HepG2 (cell line): ENCODE results near the gene AGAP3. TPM values are rescaled to one million over a fixed set of nuclear protein-coding genes. Genes with fewer than 3 reads are reported as not detected.

Source experiments
- ATAC-seq: fragments of 200-7000 bp; cut with Tn5 transposase; 3 replicates; pipeline ENCODE4 v1.9.1; 2020; ENCODE audit warnings: mild to moderate bottlenecking, moderate library complexity
- BruUV-seq: library from RNA; stranded (reverse); fragments of 400-500 nt; replicated peaks from 2 replicates; lab custom pipeline; 2021; lab: Mats Ljungman, UMichigan
- CTCF ChIA-PET: fragments of 300-600 bp; formaldehyde crosslinking; extraction: SDS; loops from one replicate; lab custom pipeline; 2021; ENCODE audit warnings: low total read pairs, inconsistent platforms, low intra/inter-chr PET ratio; lab: Yijun Ruan, JAX
- POLR2A ChIA-PET: fragments of 350-600 bp; sonication (Branson Sonifier 250); formaldehyde crosslinking; loops from one replicate; lab custom pipeline; 2020; ENCODE audit warnings: antibody characterized with exemption, inconsistent platforms; lab: Yijun Ruan, JAX
- DNase-seq: peaks from one replicate; pipeline ENCODE4 v3.0.0-alpha.2; 2015; ENCODE audit warnings: low spot score
- FAIRE-seq: peaks from 3 replicates; lab custom pipeline; 2011; peaks lifted over from hg19 to GRCh38; lab: Jason Lieb, UNC
- H2AFZ ChIP-seq: one replicate; pipeline ENCODE4 v1.6.1; 2011; ENCODE audit warnings: low read length, inconsistent platforms
- H3K27ac ChIP-seq: fragments of 300-600 bp; 3 replicates; pipeline ENCODE4 v1.8.0; 2011; ENCODE audit warnings: mixed run types, mild to moderate bottlenecking, mixed read lengths, low read length, inconsistent platforms; ENCODE audit not compliant: insufficient read depth; ENCODE audit errors: extremely low read length
- H3K27me3 ChIP-seq, 2 experiments: fragments of 200-600 bp in 1 of 2; 2 replicates in 1 of 2; 3 replicates in 1 of 2; pipeline versions ENCODE4 v1.6.0 to v1.8.0; 2011; ENCODE audit warnings: low read length in 2 of 2, mild to moderate bottlenecking in 2 of 2, moderate library complexity in 2 of 2, inconsistent platforms in 1 of 2; ENCODE audit not compliant: insufficient read depth in 2 of 2, control insufficient read depth in 1 of 2
- H3K36me3 ChIP-seq, 2 experiments: fragments of 200-600 bp in 1 of 2; replicated peaks in 1 of 2; 2 replicates in 1 of 2; 3 replicates in 1 of 2; pipeline versions ENCODE4 v1.5.1 to v1.8.0; 2011; ENCODE audit warnings: low read length in 2 of 2, inconsistent platforms in 1 of 2; ENCODE audit not compliant: insufficient read depth in 2 of 2, control insufficient read depth in 1 of 2
- H3K4me1 ChIP-seq: 2 replicates; pipeline ENCODE4 v1.5.1; 2012; ENCODE audit warnings: low read length, inconsistent platforms; ENCODE audit not compliant: insufficient read depth
- H3K4me2 ChIP-seq: 2 replicates; pipeline ENCODE4 v1.6.0; 2011; ENCODE audit warnings: low read depth, low read length, inconsistent platforms
- H3K4me3 ChIP-seq, 3 experiments: fragments of 200-600 bp in 1 of 3; sonication (generic), shearing (Covaris generic) in 1 of 3; replicated peaks in 1 of 3; 2 replicates each; pipeline ENCODE4 v1.5.1; 2011 to 2016; ENCODE audit warnings: low read length in 3 of 3, inconsistent platforms in 2 of 3, low read depth in 2 of 3, mild to moderate bottlenecking in 2 of 3, control low read depth in 1 of 3, mixed read lengths in 1 of 3; ENCODE audit not compliant: insufficient read depth in 1 of 3
- H3K79me2 ChIP-seq: one replicate; pipeline ENCODE4 v1.6.1; 2011; ENCODE audit warnings: low read length, inconsistent platforms; ENCODE audit not compliant: insufficient read depth
- H3K9ac ChIP-seq: 2 replicates; pipeline ENCODE4 v1.6.0; 2011; ENCODE audit warnings: mild to moderate bottlenecking, low read depth, low read length, inconsistent platforms; ENCODE audit not compliant: insufficient read depth
- H3K9me3 ChIP-seq: 2 replicates; pipeline ENCODE4 v1.5.1; 2012; ENCODE audit warnings: mild to moderate bottlenecking, low read length
- H4K20me1 ChIP-seq: 2 replicates; pipeline ENCODE4 v1.6.0; 2011; ENCODE audit warnings: inconsistent platforms, mild to moderate bottlenecking, low read length, moderate library complexity; ENCODE audit not compliant: insufficient read depth
- AGO2 ChIP-seq: fragments of 200-400 bp; formaldehyde crosslinking; optimal IDR thresholded peaks from 2 replicates; pipeline ENCODE3; 2017; ENCODE audit warnings: mild to moderate bottlenecking, low read depth, low read length, moderate library complexity
- CSRNP2 ChIP-seq: sonication (generic); formaldehyde crosslinking; conservative IDR thresholded peaks from 2 replicates; pipeline ENCODE4 v1.8.0; 2022; ENCODE audit warnings: low read depth, missing genetic modification reagents
- DPF2 ChIP-seq: sonication (generic); formaldehyde crosslinking; IDR thresholded peaks from 2 replicates; pipeline ENCODE4 v1.4.0; 2020; ENCODE audit warnings: mild to moderate bottlenecking, low read depth, missing genetic modification reagents, borderline replicate concordance
- HOMEZ ChIP-seq: IDR thresholded peaks from 2 replicates; pipeline ENCODE4 v1.6.1; 2016; ENCODE audit warnings: low read depth
- MXD1 ChIP-seq: sonication (generic); formaldehyde crosslinking; IDR thresholded peaks from 2 replicates; pipeline ENCODE4 v1.4.0; 2020; ENCODE audit warnings: mild to moderate bottlenecking, missing genetic modification reagents
- RBFOX2 ChIP-seq: fragments of 200-400 bp; formaldehyde crosslinking; IDR thresholded peaks from 2 replicates; pipeline ENCODE4 v1.6.1; 2017; ENCODE audit warnings: low read depth, mild to moderate bottlenecking, low read length
- ZNF17 ChIP-seq: sonication (generic); formaldehyde crosslinking; IDR thresholded peaks from 2 replicates; pipeline ENCODE4 v1.5.0; 2020; ENCODE audit warnings: mild to moderate bottlenecking, missing genetic modification reagents
- ZNF281 ChIP-seq: sonication (generic); formaldehyde crosslinking; IDR thresholded peaks from 2 replicates; pipeline ENCODE4 v1.4.0; 2020; ENCODE audit warnings: missing genetic modification reagents, borderline replicate concordance
- WGBS: methylation state at CpG from one replicate; pipeline ENCODE4 v1.1.6; 2017; ENCODE audit warnings: low lambda C conversion rate; 5-methylcytosine and 5-hydroxymethylcytosine counted together
- in situ Hi-C: cut with HindIII; loops from 2 replicates; pipeline ENCODE4 v1.10.0; 2017; ENCODE audit warnings: low pct_unique_long_range_greater_than_20kb; ENCODE audit not compliant: extremely low pct_ligation_motif_present
- intact Hi-C: fragments of 100-400 bp; cut with micrococcal nuclease; formaldehyde crosslinking; loops from one replicate; pipeline ENCODE4 v1.10.0; 2022; ENCODE audit not compliant: unreplicated experiment
- polyA plus RNA-seq, 8 experiments: library from polyadenylated mRNA; depleted of rRNA in 3 of 8; stranded (reverse) in 7 of 8; unstranded in 1 of 8; fragments of >200 nt; fragmentation: Illumina TruSeq in 4 of 8; extraction: Trizol in 4 of 8; gene quantifications; 2 replicates each; pipeline versions ENCODE4 v1.2.1 to v1.2.3, GENCODE V29; 2011 to 2016; ENCODE audit warnings: low read depth in 4 of 8, missing spikeins in 1 of 8, mixed read lengths in 1 of 8; ENCODE audit not compliant: insufficient read depth in 1 of 8
- total RNA-seq, 5 experiments: library from RNA; depleted of rRNA; stranded (reverse); fragments of >200 nt; fragmentation: Illumina TruSeq; extraction: Trizol; gene quantifications; 2 replicates each; pipeline ENCODE4 v1.2.3, GENCODE V29; 2016; ENCODE audit warnings: low read depth in 1 of 5

The AGAP3 gene
- total and polyA plus RNA-seq, 2 of the 13 experiments (the other 11 are each of a cell fraction or from before 2014, with no cell fraction given), result 31.3 to 61.4 TPM

- no peak overlapping the region for H3K4me2 ChIP-seq
- ChIA-PET POLR2A (interaction anchor here (1.8 kb wide), 1 partner anchor 15 kb away, joined by 6 read pairs; the partner anchor contains the start of gene FASTK), CTCF (no interaction called here)
- WGBS, result 95% methylated on average over 20 of the region's 39 CpGs
- TF ChIP-seq AGO2, result peak; percentile 59
- peak; percentile 66 for TF ChIP-seq RBFOX2
- no peak for TF ChIP-seq CSRNP2 (CRISPR knock-in tag)
- peaks cover 4% of the 10 kb centered on the region; the same call in 1 of the 2 replicates for H4K20me1 ChIP-seq
- no peak overlapping the region for H3K9ac ChIP-seq
- FAIRE-seq (no peak), DNase-seq (no peak), ATAC-seq (no peak)
- H2AFZ ChIP-seq, result no peak overlapping the region
- no peaks in the 10 kb centered on the region for H3K9me3 ChIP-seq
- H3K4me1 ChIP-seq, result peaks cover 28% of the 10 kb centered on the region
- BruUV-seq, result no TSS peak
- peaks cover 17 to 65% of the 10 kb centered on the region in 2 experiments; a peak in 4 of 5 replicates for H3K36me3 ChIP-seq
- peaks cover 3% of the 10 kb centered on the region for H3K79me2 ChIP-seq
- intact Hi-C loops (no loop called here), in situ Hi-C loops (no loop called here)
- no peak overlapping the region for H3K4me3 ChIP-seq
- no peaks in the 10 kb centered on the region for H3K27me3 ChIP-seq
- no peak overlapping the region for H3K27ac ChIP-seq
These were observed 19.9 kb upstream of the AGAP3 start for GRCh38 chr7:151066273-151066974.

- Histone ChIP-seq H3K4me2 (no peak overlapping the region), H3K9me3 (no peaks in the 10 kb centered on the region), H3K27me3 (no peaks in the 10 kb centered on the region), H4K20me1 (peaks cover 4% of the 10 kb centered on the region; the same call in 1 of the 2 replicates), H2AFZ (no peak overlapping the region), H3K27ac (no peak overlapping the region), H3K4me1 (peaks cover 19% of the 10 kb centered on the region), H3K79me2 (peaks cover 2% of the 10 kb centered on the region), H3K9ac (no peak overlapping the region), H3K36me3 (peaks cover 20 to 72% of the 10 kb centered on the region in 2 experiments; a peak in 4 of 5 replicates), H3K4me3 (no peak overlapping the region)
- no peak for DNase-seq
- no TSS peak for BruUV-seq
- intact Hi-C loops, result no loop called here
- no peak for FAIRE-seq
- no peak for ATAC-seq
- ChIA-PET CTCF (no interaction called here), POLR2A (interaction anchor here (1.4 to 1.8 kb wide), 2 partner anchors 8 to 13 kb away, joined by 5 to 6 read pairs; partner anchors contain the start of gene FASTK)
- WGBS, result 92% methylated on average over 11 of the region's 12 CpGs
- in situ Hi-C loops, result no loop called here
- no peak for TF ChIP-seq ZNF17 (CRISPR knock-in tag)
- TF ChIP-seq MXD1, result no peak
- TF ChIP-seq ZNF281 (CRISPR knock-in tag), result no peak
- no peak for TF ChIP-seq DPF2 (CRISPR knock-in tag)
- TF ChIP-seq HOMEZ (CRISPR knock-in tag), result no peak
These were observed 18.1 kb upstream of the AGAP3 start for GRCh38 chr7:151068069-151068773.
